Neural crest cell (in vitro differentiated cells): ENCODE data around the gene VCAM1. TPM values are rescaled to one million over a fixed set of nuclear protein-coding genes. Genes with fewer than 3 reads are reported as not detected.

Experiments used
- DNase-seq: peaks from one replicate; pipeline ENCODE4 v3.0.0; 2021; ENCODE audit warnings: low read depth, mixed read lengths, low spot score
- H3K27ac Mint-ChIP-seq: one replicate; pipeline ENCODE4 v1.8.0; 2021; ENCODE audit warnings: mild to moderate bottlenecking, mixed read lengths; ENCODE audit not compliant: unreplicated experiment
- H3K27me3 Mint-ChIP-seq: 2 replicates; pipeline ENCODE4 v1.8.0; 2021; ENCODE audit warnings: low read depth, mild to moderate bottlenecking, mixed read lengths
- H3K36me3 Mint-ChIP-seq: 2 replicates; pipeline ENCODE4 v1.8.0; 2021; ENCODE audit warnings: low read depth, mild to moderate bottlenecking, mixed read lengths
- H3K4me1 Mint-ChIP-seq: 2 replicates; pipeline ENCODE4 v1.8.0; 2021; ENCODE audit warnings: mixed read lengths
- H3K4me3 Mint-ChIP-seq: one replicate; pipeline ENCODE4 v1.8.0; 2021; ENCODE audit warnings: mild to moderate bottlenecking, mixed read lengths
- H3K9me3 Mint-ChIP-seq: 2 replicates; pipeline ENCODE4 v1.8.0; 2021; ENCODE audit warnings: mixed read lengths
- CTCF ChIP-seq: fragments of 200-600 bp; sonication (generic); conservative IDR thresholded peaks from 2 replicates; pipeline ENCODE4 v1.5.0; 2021; ENCODE audit warnings: antibody characterized with exemption, mild to moderate bottlenecking
- total RNA-seq: library from RNA; stranded (reverse); gene quantifications from 2 replicates; pipeline ENCODE4 v1.2.1, GENCODE V29; 2021

VCAM1 gene
- total RNA-seq, 1 donor from 2014 or later, result 8.6 TPM

- Mint-ChIP-seq H3K36me3 (no peaks in the 10 kb centered on the region), H3K4me1 (peaks cover 30% of the 10 kb centered on the region), H3K27me3 (no peaks in the 10 kb centered on the region), H3K9me3 (no peaks in the 10 kb centered on the region), H3K27ac (no peak overlapping the region), H3K4me3 (no peak overlapping the region)
- no peak for TF ChIP-seq CTCF
- no peak for DNase-seq
Measured at GRCh38 chr1:100718581-100718980, 961 bp upstream of the VCAM1 start.

GRCh38 chr1:100720101-100720500, 559 bp downstream of the VCAM1 start:
- no peak for DNase-seq
- H3K27me3 Mint-ChIP-seq, result no peaks in the 10 kb centered on the region
- no peak overlapping the region for H3K27ac Mint-ChIP-seq
- H3K9me3 Mint-ChIP-seq, result no peaks in the 10 kb centered on the region
- no peak for TF ChIP-seq CTCF
- H3K4me1 Mint-ChIP-seq, result peaks cover 23% of the 10 kb centered on the region
- peaks cover 2% of the 10 kb centered on the region for H3K36me3 Mint-ChIP-seq
- peak overlapping the region; percentile 81 for H3K4me3 Mint-ChIP-seq

- Mint-ChIP-seq H3K9me3 (no peaks in the 10 kb centered on the region), H3K27me3 (no peaks in the 10 kb centered on the region), H3K36me3 (peaks cover 3% of the 10 kb centered on the region), H3K27ac (no peak overlapping the region), H3K4me1 (peaks cover 23% of the 10 kb centered on the region), H3K4me3 (peak overlapping the region; percentile 81)
- no peak for DNase-seq
- TF ChIP-seq CTCF, result no peak
Measured at GRCh38 chr1:100720751-100721150, 1.2 kb downstream of the VCAM1 start.

GRCh38 chr1:100721526-100722207, 2.1 kb downstream of the VCAM1 start:
- peak overlapping the region; percentile 56 for H3K4me3 Mint-ChIP-seq
- no peaks in the 10 kb centered on the region for H3K27me3 Mint-ChIP-seq
- no peak overlapping the region for H3K27ac Mint-ChIP-seq
- H3K4me1 Mint-ChIP-seq, result peaks cover 23% of the 10 kb centered on the region
- no peak for DNase-seq
- H3K36me3 Mint-ChIP-seq, result peaks cover 3% of the 10 kb centered on the region
- no peaks in the 10 kb centered on the region for H3K9me3 Mint-ChIP-seq
- no peak for TF ChIP-seq CTCF

- no peaks in the 10 kb centered on the region for H3K9me3 Mint-ChIP-seq
- peaks cover 3% of the 10 kb centered on the region for H3K36me3 Mint-ChIP-seq
- H3K27me3 Mint-ChIP-seq, result no peaks in the 10 kb centered on the region
- H3K27ac Mint-ChIP-seq, result no peak overlapping the region
- no peak for TF ChIP-seq CTCF
- no peak for DNase-seq
- peaks cover 23% of the 10 kb centered on the region for H3K4me1 Mint-ChIP-seq
- peak overlapping the region; percentile 56 for H3K4me3 Mint-ChIP-seq
Measured at GRCh38 chr1:100722221-100722620, 2.7 kb downstream of the VCAM1 start.
